GM18505 (cell line): ENCODE data around the gene GRM5.

Source experiments
- ATAC-seq: cut with Tn5 transposase; IDR thresholded peaks from one replicate; pipeline ENCODE4 v1.9.1; 2021; ENCODE audit not compliant: unreplicated experiment
- POLR2A ChIP-seq: IDR thresholded peaks from 4 replicates; pipeline ENCODE4 v1.6.1; 2011; ENCODE audit warnings: borderline replicate concordance; ENCODE audit not compliant: insufficient read depth, insufficient read length; ENCODE audit errors: extremely low read depth

The GRM5 gene

DNA sequence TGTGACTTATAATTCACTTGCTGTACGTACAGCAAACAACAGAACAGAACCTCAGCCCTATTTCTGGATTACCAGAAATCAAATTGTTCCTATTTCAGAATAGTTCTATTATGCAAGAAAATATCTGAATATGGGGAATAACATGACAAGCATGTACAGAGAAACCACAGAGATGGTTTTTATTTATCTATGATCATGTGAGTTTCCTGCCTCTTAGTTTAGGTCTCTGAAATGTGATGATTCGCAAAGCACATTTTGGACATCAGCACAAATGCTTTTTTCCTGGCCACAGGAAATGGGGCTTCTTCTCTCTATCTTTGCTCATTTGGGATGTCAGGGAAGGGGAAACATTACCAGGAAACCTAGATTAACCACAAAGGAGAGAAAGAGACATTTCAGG, 461.5 kb downstream of the GRM5 start:
- no peak for TF ChIP-seq POLR2A
- no peak for ATAC-seq

DNA sequence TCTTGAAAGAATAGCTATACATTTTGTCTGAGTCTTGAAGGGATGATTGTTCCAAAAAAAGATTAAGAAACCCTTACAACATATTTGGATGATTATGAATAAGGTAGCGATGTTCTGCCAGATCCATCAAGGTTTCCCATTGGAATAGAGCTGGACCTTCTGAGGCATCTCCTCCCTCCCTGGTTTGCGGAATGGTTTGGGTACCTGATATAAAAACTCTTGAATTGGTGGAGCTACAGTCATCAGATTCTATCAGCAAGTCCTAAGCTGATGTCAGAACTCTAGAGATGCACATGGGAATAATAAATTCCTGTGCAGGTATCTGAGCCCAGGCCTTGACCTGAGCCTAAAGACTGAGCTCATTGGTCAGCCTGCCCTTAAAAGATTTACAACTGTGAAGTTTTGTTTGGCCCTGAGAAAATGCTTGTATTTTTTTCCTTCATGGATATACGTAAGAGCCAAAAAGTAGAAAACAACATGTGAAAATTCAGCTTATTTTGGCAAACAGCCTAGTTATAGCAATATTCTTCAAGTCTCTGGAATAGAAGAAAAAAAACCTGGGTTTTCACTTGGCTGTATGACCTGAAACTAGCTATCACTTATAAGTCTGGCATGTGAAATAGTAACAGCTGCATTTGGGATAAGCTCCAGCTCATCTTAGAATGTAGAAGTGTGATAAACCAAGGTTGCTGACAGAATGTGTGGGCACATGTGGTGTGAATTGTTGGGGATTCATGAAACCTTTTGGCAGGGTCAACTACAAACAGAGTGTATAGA, 462.5 kb downstream of the GRM5 start:
- no peak for ATAC-seq
- TF ChIP-seq POLR2A = no peak

DNA sequence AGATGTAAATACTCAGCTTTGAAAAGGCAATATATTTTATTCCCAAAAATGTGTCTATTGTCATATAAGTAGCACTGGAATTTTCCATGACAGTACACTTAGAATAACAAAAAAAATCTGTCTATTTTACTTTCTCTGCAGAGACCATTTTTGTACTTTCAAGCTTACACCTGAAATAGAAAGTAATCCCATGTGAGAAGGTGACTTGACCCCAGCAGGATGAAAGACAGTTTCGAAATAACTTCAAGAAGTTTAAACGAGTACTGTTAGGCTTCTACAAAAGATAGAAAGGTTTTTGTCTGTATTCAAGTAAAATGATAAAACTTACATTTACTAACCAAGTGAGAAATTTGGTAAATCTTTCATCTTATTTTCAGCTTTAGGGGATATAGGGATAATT, 468.4 kb downstream of the GRM5 start:
- no peak for ATAC-seq
- no peak for TF ChIP-seq POLR2A

GRCh38 chr11:88596786-88597185, 469.0 kb downstream of the GRM5 start:
- TF ChIP-seq POLR2A = no peak
- ATAC-seq = no peak

GRCh38 chr11:88594274-88594950, 471.4 kb downstream of the GRM5 start:
- no peak for ATAC-seq
- TF ChIP-seq POLR2A = no peak

DNA sequence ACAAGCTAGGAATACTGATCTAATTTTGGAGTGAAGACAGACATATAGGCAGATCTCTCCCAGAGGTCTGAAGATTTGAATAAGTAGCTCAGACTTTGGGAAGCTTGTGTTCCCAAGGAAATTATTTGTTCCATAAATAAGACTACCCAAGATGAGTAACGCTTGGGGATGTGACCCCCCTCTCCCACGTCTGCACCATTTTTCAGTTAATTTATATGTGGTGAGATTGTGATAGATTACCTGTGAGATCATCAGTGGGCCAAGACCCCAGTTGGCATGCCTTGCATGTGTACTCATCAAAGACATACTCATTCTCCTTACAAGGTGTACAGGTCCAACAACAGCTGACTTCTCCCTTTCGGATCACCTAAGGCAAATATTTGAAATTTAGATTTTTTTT, 475.4 kb downstream of the GRM5 start:
- TF ChIP-seq POLR2A = no peak
- ATAC-seq = no peak

DNA sequence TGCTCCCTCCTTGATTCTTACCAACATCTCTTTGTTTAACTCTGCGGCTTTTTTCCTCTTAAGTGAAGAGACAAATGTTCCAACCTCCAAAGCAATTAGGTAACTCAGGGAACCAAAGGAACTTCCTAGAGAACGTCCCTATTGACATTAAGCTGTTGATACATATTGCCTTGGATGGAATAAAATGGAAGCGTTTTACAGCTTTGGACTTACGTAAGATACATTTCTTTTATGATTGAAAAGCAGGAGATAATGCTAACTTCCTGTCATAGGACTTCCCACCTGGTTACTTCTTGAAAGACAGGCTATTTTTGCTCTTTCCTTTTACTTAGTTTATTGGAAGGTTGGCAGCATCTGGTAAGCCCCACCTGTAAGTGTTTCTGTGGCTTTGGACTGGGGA, 482.5 kb downstream of the GRM5 start:
- no peak for TF ChIP-seq POLR2A
- no peak for ATAC-seq

GRCh38 chr11:88579466-88579865, 486.3 kb downstream of the GRM5 start:
- ATAC-seq = no peak
- no peak for TF ChIP-seq POLR2A

GRCh38 chr11:88576741-88577140, 489.0 kb downstream of the GRM5 start:
- no peak for TF ChIP-seq POLR2A

DNA sequence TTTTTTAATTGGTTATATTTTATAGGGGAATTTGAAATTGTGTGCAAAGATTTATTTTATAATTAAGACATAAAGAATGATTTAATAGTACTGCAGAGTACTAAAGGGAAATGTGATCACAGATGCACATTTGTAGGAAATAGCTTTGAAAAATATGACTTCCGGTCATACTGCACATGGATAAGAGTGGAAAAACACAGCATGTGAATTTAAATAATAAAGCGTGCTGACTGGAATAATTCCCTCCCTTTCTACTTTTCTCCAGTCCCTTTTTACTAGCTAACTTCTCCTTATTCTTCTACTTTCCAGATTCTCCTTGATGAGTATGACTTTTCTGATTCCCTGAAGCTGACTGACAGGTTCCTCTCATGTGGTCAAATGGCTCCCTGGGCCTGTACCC, 489.9 kb downstream of the GRM5 start:
- ATAC-seq = no peak
- no peak for TF ChIP-seq POLR2A

More at GRCh38 chr11:88576741-88577140, 489.0 kb downstream of the GRM5 start:
- ATAC-seq = no peak

DNA sequence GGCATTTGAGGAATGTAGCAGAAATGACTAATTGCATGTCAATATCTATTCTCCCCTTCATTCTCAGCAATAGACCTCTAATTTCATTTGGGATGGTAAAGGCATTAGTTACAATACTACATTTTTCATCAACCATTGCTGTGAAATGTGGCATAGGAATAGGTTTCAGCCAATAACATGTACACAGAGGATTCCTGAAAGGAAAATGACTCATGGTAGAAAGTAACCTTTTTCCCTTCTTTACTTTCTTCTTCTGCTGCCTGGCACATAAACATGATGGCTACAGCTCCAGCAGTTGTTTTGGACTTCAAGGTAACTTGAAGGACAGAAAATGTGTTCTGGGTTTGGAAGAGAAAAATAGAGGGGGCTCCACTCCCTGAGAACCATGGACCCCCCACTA, 496.4 kb downstream of the GRM5 start:
- no peak for ATAC-seq
- no peak for TF ChIP-seq POLR2A

DNA sequence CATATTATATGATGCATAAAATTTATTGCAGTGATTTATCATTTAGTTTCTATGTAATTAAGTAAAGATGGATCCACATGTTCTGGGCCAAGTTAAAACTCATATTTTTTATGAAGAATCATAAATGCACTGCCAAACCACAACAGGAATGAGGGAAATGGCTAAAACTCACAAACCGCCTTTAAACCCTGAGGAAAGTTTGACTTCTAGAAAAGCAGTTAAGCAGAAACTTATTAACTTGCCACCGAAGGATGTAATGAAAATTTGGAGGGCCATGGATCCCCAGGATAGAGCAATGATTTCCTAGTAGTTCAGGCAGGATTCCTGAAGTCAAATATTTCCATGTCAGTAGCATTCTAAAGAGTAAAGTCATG, 510.0 kb downstream of the GRM5 start:
- no peak for TF ChIP-seq POLR2A
- ATAC-seq = no peak

- TF ChIP-seq POLR2A = no peak
- ATAC-seq = no peak
Observed at GRCh38 chr11:88555018-88555828, 510.6 kb downstream of the GRM5 start.
